Bronchial epithelial cell (primary cell): ENCODE measurements around the gene NOX1. TPM values are rescaled to one million over a fixed set of nuclear protein-coding genes. Genes with fewer than 3 reads are reported as not detected.
A peak's percentile ranks its signal among the peaks of the same experiment; 100 is the strongest.
"Not testable (repeated sequence)": the region's sequence is repeated elsewhere in the genome, so short reads cannot be mapped to it uniquely, and the experiment has no call there.

Experiments used
- DNase-seq: peaks from one replicate; pipeline ENCODE4 v3.0.0-alpha.2; 2010; ENCODE audit warnings: low read depth
- FAIRE-seq: peaks from 2 replicates; lab custom pipeline; 2011; peaks lifted over from hg19 to GRCh38; lab: Jason Lieb, UNC
- H3K27me3 ChIP-seq: 2 replicates; pipeline ENCODE4 v1.5.1; 2011; ENCODE audit warnings: low read length; ENCODE audit not compliant: control insufficient read depth, insufficient read depth
- H3K36me3 ChIP-seq: 2 replicates; pipeline ENCODE4 v1.5.1; 2011; ENCODE audit warnings: low read length; ENCODE audit not compliant: control insufficient read depth, insufficient read depth
- H3K4me3 ChIP-seq: 2 replicates; pipeline ENCODE4 v1.5.1; 2011; ENCODE audit warnings: mild to moderate bottlenecking, low read depth, low read length, control low read depth
- CTCF ChIP-seq: IDR thresholded peaks from 2 replicates; pipeline ENCODE4 v1.5.1; 2011; ENCODE audit warnings: mild to moderate bottlenecking, moderate library complexity, low read length, control low read depth, inconsistent platforms; ENCODE audit not compliant: insufficient read depth, severe bottlenecking
- total RNA-seq: library from RNA; depleted of rRNA; stranded (reverse); fragments of >200 nt; gene quantifications from 2 replicates; pipeline ENCODE4 v1.2.1, GENCODE V29; 2014

The NOX1 gene
- total RNA-seq, 1 donor from 2014 or later, result not detected

DNA sequence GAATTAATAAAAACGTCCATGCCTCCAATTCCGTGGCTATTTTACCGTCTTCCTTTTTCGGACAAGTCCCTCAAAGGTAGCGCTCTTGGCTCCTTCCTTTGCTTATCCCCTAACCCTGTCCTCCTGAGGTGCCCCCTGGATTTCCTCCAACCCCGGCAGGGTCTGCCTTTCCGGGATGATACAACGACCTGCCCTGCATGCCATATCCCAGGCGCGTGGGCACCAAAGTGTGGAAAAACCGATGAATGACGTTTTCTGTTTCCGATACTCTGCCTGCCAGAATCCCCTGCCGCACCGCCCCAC lies 54.7 kb downstream of the NOX1 start:
- no peak for TF ChIP-seq CTCF
- FAIRE-seq, result no peak

DNA sequence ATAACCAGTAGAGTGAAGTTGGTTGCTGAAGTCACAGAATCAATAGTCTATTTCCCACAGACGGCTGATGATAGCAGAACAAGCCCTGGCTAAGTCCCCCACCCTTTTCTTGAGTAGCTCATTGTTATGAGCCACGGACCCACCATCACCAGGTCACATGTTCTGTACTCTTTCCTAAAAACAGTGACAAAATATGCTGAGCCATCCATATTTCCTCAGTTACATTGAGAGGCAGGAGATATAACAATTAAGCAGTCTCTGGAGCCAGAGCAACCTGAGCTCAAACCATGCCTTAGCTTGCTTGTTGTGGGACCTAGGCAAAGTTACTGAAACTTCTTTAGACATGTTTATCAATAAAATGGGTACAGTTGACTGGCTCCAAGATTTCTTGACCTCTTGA lies 56.8 kb downstream of the NOX1 start:
- DNase-seq (no peak), FAIRE-seq (no peak)
- Histone ChIP-seq H3K36me3 (no peaks in the 10 kb centered on the region), H3K27me3 (no peaks in the 10 kb centered on the region), H3K4me3 (no peak overlapping the region)
- TF ChIP-seq CTCF, result no peak

More for the DNA sequence above, 54.7 kb downstream of the NOX1 start:
- Histone ChIP-seq H3K4me3 (peak overlapping the region; percentile 68), H3K36me3 (no peaks in the 10 kb centered on the region), H3K27me3 (no peaks in the 10 kb centered on the region)
- DNase-seq, result no peak

- DNase-seq, result peak; percentile 16
- Histone ChIP-seq H3K36me3 (no peaks in the 10 kb centered on the region), H3K4me3 (no peak overlapping the region), H3K27me3 (no peaks in the 10 kb centered on the region)
- no peak for TF ChIP-seq CTCF
- FAIRE-seq, result peak; percentile 76
Measured at GRCh38 chrX:100812216-100813158, 61.7 kb downstream of the NOX1 start.

- not testable (repeated sequence) for H3K36me3 ChIP-seq, H3K4me3 ChIP-seq, H3K27me3 ChIP-seq, DNase-seq, FAIRE-seq
Measured at GRCh38 chrX:100808265-100808664, 65.9 kb downstream of the NOX1 start.

DNA sequence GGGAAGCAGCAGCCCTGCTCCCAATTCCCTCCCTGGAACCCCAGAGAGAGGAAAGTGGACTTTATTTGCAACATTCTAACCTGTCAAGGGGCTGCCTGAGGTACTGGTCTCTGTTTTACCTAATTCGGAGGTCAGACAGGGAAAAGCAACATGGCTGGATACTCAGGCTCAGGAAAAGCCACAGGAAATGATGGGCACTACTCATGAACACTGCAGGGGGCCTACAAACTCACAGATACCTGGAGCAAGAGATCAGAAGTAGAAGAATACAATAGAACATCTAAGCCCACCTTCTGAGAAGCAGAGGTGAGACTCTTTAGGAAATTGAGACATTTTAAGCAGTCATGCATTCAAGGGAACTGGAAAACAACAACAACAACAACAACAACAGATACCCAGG lies 69.4 kb downstream of the NOX1 start:
- FAIRE-seq, result no peak
- H3K27me3 ChIP-seq, result no peaks in the 10 kb centered on the region
- H3K4me3 ChIP-seq, result no peak overlapping the region
- no peak for TF ChIP-seq CTCF
- no peaks in the 10 kb centered on the region for H3K36me3 ChIP-seq
- DNase-seq, result no peak

GRCh38 chrX:100802843-100803242 lies 71.3 kb downstream of the NOX1 start:
- FAIRE-seq (peak; percentile 76), DNase-seq (no peak)
- no peaks in the 10 kb centered on the region for H3K27me3 ChIP-seq
- H3K4me3 ChIP-seq, result no peak overlapping the region
- TF ChIP-seq CTCF, result no peak
- no peaks in the 10 kb centered on the region for H3K36me3 ChIP-seq
